ENCODE data around the gene FLT3.

- no peak for TF ChIP-seq CTCF (IDR thresholded peaks at IDR 0.05)
- no peak for TF ChIP-seq POLR2AphosphoS5 (IDR thresholded peaks at IDR 0.05)
Observed at GRCh38 chr13:28045861-28046260, 54.5 kb downstream of the FLT3 start.
